ENCODE results near the gene UBE2J2.

GRCh38 chr1:1206376-1206965, 67.2 kb downstream of the UBE2J2 start, which contains the start of gene TNFRSF18:
- TF ChIP-seq CTCF (conservative IDR thresholded peaks at IDR 0.05; ENCODE audit: low read depth in 2 of 2) (no peak), CREB1 (CRISPR knock-in tag; IDR thresholded peaks at IDR 0.05; ENCODE audit: low read depth) (no peak)

Measured in GM23338 (cell line).